NCI-H1105 treated with DMSO at 0.1 percent for 48 hours (cell line): ENCODE measurements around the gene PTPRM.

Source experiments
- DNase-seq: peaks from one replicate; lab custom pipeline; 2025; lab: John Stamatoyannopoulos, UW

Gene PTPRM

GRCh38 chr18:7629416-7629815 is 62.3 kb downstream of the PTPRM start:
- DNase-seq = no peak

DNA sequence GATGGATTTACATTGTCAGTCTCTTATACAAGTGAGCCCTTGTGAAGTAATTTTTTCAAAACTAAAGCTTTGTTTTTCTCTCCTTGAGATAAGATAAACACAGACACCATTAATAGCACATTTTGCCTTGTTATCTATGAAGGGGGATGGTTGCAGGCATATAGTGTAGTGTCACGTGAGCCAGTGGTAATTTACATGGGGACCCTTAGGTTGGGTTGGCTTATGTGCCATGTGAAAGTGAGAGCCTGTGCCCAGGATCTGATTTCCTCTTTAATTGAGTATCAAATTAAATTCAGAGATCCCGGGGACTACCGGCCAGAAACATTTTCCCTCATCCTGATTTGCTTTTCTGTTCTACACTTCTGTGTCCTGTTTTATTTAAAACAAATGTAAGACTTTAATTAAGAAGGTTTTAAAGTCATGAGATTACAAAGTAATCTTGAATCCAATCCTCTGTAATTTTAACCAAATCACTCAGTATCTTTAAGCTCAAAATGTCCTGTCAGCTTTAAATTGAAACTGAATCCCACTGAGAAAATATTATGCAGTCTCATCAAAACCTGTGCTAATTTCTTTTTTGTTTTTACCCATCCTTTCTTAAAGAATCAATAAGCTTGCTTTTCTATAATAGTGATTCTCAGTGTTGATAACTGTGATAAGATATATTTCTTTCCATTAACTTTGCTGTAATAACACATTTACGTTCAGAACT is 63.8 kb downstream of the PTPRM start:
- DNase-seq = no peak

DNA sequence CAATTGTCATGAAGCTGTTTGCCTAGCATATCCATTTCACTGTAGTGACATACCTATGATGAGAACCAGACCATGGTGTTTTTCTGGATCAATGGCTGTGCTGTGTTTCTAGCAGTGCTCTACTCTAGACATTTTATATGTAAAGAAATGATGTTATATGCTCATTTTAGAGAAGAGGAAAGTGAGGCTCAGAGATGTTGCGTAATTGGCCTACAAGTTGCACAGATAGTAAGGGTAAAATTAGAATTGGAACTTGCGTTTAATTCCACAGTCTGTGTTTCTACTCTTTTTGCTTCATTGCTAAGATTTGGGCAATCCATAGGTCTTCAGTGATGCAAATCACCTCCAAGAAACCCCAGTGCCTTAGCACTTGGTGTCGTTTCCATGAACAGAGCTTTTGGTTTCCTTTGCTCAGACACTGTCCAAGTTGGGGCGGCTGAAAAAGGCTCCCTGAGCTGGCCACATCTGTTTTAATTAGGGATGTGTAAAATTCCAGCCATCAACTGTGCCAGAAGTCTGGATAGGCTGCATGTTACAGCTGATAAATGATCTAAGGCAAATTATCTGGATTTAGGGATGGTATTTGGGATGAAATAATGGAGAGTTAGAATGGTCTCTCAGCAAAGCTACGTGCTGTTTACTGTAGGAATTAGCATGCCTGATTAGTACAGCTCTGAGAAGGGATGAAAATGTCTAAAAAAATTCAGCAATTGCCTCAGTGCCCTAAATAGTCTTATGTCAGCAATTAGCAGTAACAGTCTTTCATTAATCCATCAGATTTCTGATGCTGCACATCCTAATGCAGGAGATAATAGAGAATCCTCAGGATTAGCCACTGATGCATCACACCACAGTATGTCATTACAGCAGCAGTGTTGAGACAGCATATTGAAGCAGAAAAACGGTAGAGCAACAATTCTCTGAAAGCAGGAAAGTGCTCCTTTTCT is 65.3 kb downstream of the PTPRM start:
- DNase-seq = no peak

GRCh38 chr18:7633171-7633570 is 66.1 kb downstream of the PTPRM start:
- DNase-seq = no peak

DNA sequence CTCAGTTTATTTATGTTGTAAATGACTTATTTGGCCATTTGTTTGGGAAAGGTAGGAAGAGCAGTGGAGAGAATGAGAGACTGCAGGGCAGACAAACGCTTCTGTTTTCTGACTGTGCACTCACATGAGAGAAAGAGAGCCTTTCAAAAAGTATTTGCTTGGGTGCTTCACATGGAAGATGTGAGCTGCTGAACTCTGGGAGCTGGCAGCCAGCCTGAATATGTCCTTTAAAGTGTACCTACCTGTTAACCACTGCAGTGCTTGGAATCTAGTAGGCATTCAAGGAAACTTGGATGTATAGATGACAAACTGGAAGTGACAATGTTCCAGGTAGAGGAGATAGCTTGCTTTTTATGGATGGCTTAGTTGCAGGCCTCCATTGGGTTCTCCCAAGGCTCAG is 68.8 kb downstream of the PTPRM start:
- no peak for DNase-seq

DNA sequence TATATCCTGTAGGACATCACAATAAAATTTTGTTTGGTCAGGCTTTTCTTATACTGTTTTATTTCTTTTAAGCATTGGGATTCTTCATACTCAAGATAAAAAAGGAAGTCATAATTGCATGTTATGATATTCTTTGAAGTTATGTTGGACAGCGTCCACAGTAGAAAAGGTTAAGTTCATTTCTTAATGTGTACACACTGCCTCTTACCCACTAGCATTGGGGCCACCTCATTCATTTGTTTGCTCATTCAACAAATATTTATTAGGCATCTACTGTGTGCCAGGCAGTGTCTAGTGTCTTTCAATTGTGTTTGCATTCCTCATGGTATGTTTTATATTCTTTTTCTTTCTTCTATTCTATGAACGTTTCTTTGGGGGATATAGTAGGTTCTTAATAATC is 70.2 kb downstream of the PTPRM start:
- DNase-seq = no peak

- DNase-seq = no peak
These were observed 71.2 kb downstream of the PTPRM start for GRCh38 chr18:7638321-7638720.

GRCh38 chr18:7641813-7642212 is 74.7 kb downstream of the PTPRM start:
- DNase-seq = no peak

DNA sequence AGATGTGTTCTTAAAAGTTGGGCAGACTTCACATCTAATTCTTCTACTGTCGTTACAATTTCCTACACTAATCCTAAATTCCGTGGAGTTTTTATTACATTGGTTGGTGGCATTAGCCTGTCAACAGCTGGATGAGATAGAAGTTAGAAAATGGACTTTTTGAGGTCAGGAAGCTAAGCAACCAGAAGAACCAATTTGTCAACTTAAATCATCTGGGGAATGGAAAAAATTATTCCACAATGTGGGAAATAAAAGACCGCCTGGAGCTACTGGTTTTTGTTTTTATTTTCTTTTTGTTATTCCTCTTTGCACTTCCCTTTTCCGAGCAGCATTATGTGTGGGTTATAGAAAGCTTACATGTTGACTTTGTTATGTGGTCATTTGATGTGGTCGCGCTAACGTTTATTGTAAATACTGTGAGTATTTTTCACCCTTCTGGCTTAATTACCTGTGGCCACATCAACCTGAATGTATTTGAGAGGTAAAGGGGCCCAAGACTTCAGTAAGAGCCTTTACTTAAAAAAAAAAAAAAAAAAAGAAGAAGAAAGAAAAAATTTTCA is 75.3 kb downstream of the PTPRM start:
- DNase-seq = no peak

DNA sequence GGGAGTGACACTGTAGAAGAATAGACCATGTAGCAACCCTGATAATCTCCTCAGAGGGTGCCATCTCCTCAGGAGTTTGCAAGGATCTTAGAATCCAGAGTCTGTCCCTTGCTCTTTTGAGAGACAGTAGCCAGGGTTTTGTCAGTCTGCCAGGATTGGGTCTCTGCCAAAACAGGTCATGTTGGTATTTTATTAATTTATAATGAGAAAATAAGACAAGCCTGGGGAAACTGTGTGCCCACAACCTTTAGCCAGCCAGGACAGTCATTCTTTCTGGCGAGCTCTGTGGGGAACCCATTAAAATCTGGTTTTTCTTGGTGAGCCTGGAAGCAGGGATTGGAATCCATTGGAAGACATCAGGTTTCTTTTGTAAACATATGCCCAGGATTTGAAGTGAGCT is 78.6 kb downstream of the PTPRM start:
- peak; percentile 21 for DNase-seq

GRCh38 chr18:7646174-7646886 is 79.2 kb downstream of the PTPRM start:
- DNase-seq = no peak

- DNase-seq = no peak
These were observed 80.4 kb downstream of the PTPRM start for GRCh38 chr18:7647500-7647899.

- DNase-seq = no peak
These were observed 89.9 kb downstream of the PTPRM start for GRCh38 chr18:7657050-7657449.

GRCh38 chr18:7657937-7658336 is 90.8 kb downstream of the PTPRM start:
- DNase-seq = no peak

DNA sequence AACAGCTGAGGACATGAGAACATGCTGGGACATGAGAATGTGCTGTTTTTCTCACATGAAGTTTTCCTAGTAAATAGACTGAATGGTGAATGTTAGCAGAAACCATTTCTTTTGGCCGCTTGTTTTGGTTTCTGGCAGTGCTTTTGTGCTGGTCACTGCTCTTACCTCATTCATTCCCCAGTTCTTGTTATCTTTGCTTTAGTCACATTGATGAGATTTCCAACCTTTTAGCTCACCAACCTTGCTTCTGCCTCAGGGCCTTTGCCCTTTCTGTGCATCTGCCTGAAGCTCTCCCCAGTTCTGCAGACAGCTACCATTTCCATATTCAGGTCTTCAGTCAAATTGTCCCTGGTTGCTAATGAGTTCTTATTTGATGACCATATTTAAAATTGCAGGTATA is 91.6 kb downstream of the PTPRM start:
- no peak for DNase-seq

- DNase-seq = no peak
These were observed 94.1 kb downstream of the PTPRM start for GRCh38 chr18:7661207-7661606.

GRCh38 chr18:7662866-7663265 is 95.8 kb downstream of the PTPRM start:
- no peak for DNase-seq

GRCh38 chr18:7663366-7664312 is 96.5 kb downstream of the PTPRM start:
- DNase-seq = no peak

- DNase-seq = no peak
These were observed 99.2 kb downstream of the PTPRM start for GRCh38 chr18:7666195-7666776.

- DNase-seq = no peak
These were observed 101.3 kb downstream of the PTPRM start for GRCh38 chr18:7668392-7668791.

- no peak for DNase-seq
These were observed 102.2 kb downstream of the PTPRM start for GRCh38 chr18:7669361-7669760.
